Measurements from ENCODE around the gene TRA2B. TPM values are rescaled to one million over a fixed set of nuclear protein-coding genes. Genes with fewer than 3 reads are reported as not detected.

TRA2B gene
- total and polyA plus RNA-seq, 2 of the 8 experiments (the other 6 are each of a cell fraction or from before 2014, with no cell fraction given), result 206 to 274 TPM

- TF ChIP-seq, protein P1, sequence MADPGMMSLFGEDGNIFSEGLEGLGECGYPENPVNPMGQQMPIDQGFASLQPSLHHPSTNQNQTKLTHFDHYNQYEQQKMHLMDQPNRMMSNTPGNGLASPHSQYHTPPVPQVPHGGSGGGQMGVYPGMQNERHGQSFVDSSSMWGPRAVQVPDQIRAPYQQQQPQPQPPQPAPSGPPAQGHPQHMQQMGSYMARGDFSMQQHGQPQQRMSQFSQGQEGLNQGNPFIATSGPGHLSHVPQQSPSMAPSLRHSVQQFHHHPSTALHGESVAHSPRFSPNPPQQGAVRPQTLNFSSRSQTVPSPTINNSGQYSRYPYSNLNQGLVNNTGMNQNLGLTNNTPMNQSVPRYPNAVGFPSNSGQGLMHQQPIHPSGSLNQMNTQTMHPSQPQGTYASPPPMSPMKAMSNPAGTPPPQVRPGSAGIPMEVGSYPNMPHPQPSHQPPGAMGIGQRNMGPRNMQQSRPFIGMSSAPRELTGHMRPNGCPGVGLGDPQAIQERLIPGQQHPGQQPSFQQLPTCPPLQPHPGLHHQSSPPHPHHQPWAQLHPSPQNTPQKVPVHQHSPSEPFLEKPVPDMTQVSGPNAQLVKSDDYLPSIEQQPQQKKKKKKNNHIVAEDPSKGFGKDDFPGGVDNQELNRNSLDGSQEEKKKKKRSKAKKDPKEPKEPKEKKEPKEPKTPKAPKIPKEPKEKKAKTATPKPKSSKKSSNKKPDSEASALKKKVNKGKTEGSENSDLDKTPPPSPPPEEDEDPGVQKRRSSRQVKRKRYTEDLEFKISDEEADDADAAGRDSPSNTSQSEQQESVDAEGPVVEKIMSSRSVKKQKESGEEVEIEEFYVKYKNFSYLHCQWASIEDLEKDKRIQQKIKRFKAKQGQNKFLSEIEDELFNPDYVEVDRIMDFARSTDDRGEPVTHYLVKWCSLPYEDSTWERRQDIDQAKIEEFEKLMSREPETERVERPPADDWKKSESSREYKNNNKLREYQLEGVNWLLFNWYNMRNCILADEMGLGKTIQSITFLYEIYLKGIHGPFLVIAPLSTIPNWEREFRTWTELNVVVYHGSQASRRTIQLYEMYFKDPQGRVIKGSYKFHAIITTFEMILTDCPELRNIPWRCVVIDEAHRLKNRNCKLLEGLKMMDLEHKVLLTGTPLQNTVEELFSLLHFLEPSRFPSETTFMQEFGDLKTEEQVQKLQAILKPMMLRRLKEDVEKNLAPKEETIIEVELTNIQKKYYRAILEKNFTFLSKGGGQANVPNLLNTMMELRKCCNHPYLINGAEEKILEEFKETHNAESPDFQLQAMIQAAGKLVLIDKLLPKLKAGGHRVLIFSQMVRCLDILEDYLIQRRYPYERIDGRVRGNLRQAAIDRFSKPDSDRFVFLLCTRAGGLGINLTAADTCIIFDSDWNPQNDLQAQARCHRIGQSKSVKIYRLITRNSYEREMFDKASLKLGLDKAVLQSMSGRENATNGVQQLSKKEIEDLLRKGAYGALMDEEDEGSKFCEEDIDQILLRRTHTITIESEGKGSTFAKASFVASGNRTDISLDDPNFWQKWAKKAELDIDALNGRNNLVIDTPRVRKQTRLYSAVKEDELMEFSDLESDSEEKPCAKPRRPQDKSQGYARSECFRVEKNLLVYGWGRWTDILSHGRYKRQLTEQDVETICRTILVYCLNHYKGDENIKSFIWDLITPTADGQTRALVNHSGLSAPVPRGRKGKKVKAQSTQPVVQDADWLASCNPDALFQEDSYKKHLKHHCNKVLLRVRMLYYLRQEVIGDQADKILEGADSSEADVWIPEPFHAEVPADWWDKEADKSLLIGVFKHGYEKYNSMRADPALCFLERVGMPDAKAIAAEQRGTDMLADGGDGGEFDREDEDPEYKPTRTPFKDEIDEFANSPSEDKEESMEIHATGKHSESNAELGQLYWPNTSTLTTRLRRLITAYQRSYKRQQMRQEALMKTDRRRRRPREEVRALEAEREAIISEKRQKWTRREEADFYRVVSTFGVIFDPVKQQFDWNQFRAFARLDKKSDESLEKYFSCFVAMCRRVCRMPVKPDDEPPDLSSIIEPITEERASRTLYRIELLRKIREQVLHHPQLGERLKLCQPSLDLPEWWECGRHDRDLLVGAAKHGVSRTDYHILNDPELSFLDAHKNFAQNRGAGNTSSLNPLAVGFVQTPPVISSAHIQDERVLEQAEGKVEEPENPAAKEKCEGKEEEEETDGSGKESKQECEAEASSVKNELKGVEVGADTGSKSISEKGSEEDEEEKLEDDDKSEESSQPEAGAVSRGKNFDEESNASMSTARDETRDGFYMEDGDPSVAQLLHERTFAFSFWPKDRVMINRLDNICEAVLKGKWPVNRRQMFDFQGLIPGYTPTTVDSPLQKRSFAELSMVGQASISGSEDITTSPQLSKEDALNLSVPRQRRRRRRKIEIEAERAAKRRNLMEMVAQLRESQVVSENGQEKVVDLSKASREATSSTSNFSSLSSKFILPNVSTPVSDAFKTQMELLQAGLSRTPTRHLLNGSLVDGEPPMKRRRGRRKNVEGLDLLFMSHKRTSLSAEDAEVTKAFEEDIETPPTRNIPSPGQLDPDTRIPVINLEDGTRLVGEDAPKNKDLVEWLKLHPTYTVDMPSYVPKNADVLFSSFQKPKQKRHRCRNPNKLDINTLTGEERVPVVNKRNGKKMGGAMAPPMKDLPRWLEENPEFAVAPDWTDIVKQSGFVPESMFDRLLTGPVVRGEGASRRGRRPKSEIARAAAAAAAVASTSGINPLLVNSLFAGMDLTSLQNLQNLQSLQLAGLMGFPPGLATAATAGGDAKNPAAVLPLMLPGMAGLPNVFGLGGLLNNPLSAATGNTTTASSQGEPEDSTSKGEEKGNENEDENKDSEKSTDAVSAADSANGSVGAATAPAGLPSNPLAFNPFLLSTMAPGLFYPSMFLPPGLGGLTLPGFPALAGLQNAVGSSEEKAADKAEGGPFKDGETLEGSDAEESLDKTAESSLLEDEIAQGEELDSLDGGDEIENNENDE (IDR thresholded peaks at IDR 0.05; ENCODE audit: insufficient replicate concordance, low read length), result no peak
- no peak for TF ChIP-seq POLR2AphosphoS5 (IDR thresholded peaks at IDR 0.05; ENCODE audit: low read depth, low read length)
- no peak for TF ChIP-seq POLR2A (IDR thresholded peaks at IDR 0.05; ENCODE audit: control extremely low read depth in 1 of 2, low read depth in 2 of 2, low read length in 2 of 2)
Measured at GRCh38 chr3:185959609-185960521, 22.1 kb upstream of the TRA2B start (continued).

Measured in H1 (cell line).